Muscle of leg (tissue), 11 donors: ENCODE data around the gene HEPN1. TPM values are rescaled to one million over a fixed set of nuclear protein-coding genes. Genes with fewer than 3 reads are reported as not detected.

Experiments
- DNase-seq: peaks from one replicate; pipeline ENCODE4 v3.0.0; 2013
- H3K27ac ChIP-seq: one replicate; pipeline ENCODE4 v1.5.1; 2013; ENCODE audit warnings: mild to moderate bottlenecking, low read length, control low read depth
- H3K27me3 ChIP-seq: one replicate; pipeline ENCODE4 v1.6.1; 2013; ENCODE audit warnings: low read length; ENCODE audit not compliant: control insufficient read depth, insufficient read depth
- H3K36me3 ChIP-seq: one replicate; pipeline ENCODE4 v1.6.1; 2013; ENCODE audit warnings: low read length; ENCODE audit not compliant: control insufficient read depth, insufficient read depth
- H3K4me1 ChIP-seq: one replicate; pipeline ENCODE4 v1.6.1; 2013; ENCODE audit warnings: low read length; ENCODE audit not compliant: control insufficient read depth, insufficient read depth
- H3K4me3 ChIP-seq: one replicate; pipeline ENCODE4 v1.5.1; 2013; ENCODE audit warnings: low read length, control low read depth
- H3K9me3 ChIP-seq: replicated peaks from 2 replicates; pipeline ENCODE4 v1.6.1; 2013; ENCODE audit warnings: low read depth, low read length; ENCODE audit not compliant: control insufficient read depth
- WGBS: methylation state at CpG from one replicate; pipeline ENCODE4 v1.1.5; 2013; ENCODE audit warnings: missing lambda C conversion rate; ENCODE audit not compliant: insufficient coverage; 5-methylcytosine and 5-hydroxymethylcytosine counted together
- polyA plus RNA-seq, 8 donors: library from polyadenylated mRNA; unstranded; fragments of 120-200 nt; gene quantifications; one replicate each; pipeline versions ENCODE4 v1.2.1 to v1.2.3, GENCODE V29; 2013; ENCODE audit warnings: inconsistent platforms in 1 of 8, low replicate concordance in 1 of 8; ENCODE audit not compliant: insufficient read length in 8 of 8, insufficient read depth in 1 of 8
- total RNA-seq: library from RNA; stranded (reverse); fragments of 120-200 nt; gene quantifications from one replicate; pipeline ENCODE4 v1.2.4, GENCODE V29; 2013

HEPN1 gene
- total and polyA plus RNA-seq, 9 donors: 0.10 to 0.15 (median 0.12) TPM; not detected in 5

- H3K27ac ChIP-seq: no peak overlapping the region
- peaks cover 5% of the 10 kb centered on the region for H3K27me3 ChIP-seq
- no peaks in the 10 kb centered on the region for H3K9me3 ChIP-seq
- DNase-seq: no peak
- H3K4me1 ChIP-seq: no peaks in the 10 kb centered on the region
- no peak overlapping the region for H3K4me3 ChIP-seq
- H3K36me3 ChIP-seq: no peaks in the 10 kb centered on the region
- 69% methylated on average over 5 of the region's 6 CpGs for WGBS
Observed at GRCh38 chr11:124938970-124939369, 19.9 kb downstream of the HEPN1 start.

- H3K36me3 ChIP-seq: no peaks in the 10 kb centered on the region
- DNase-seq: no peak
- H3K9me3 ChIP-seq: no peaks in the 10 kb centered on the region
- H3K27me3 ChIP-seq: no peaks in the 10 kb centered on the region
- WGBS: no CpG with 5 or more reads among the region's 1 CpG
- no peak overlapping the region for H3K27ac ChIP-seq
- no peaks in the 10 kb centered on the region for H3K4me1 ChIP-seq
- no peak overlapping the region for H3K4me3 ChIP-seq
Observed at GRCh38 chr11:124941703-124942102, 22.7 kb downstream of the HEPN1 start.

GRCh38 chr11:124942466-124943253 is 23.6 kb downstream of the HEPN1 start:
- Histone ChIP-seq H3K27me3 (no peaks in the 10 kb centered on the region), H3K4me1 (no peaks in the 10 kb centered on the region), H3K36me3 (no peaks in the 10 kb centered on the region), H3K9me3 (no peaks in the 10 kb centered on the region), H3K27ac (no peak overlapping the region), H3K4me3 (no peak overlapping the region)
- DNase-seq: no peak
- 80% methylated on average over 4 of the region's 6 CpGs for WGBS

- Histone ChIP-seq H3K27me3 (no peaks in the 10 kb centered on the region), H3K36me3 (no peaks in the 10 kb centered on the region), H3K4me3 (no peak overlapping the region), H3K4me1 (no peaks in the 10 kb centered on the region), H3K9me3 (no peaks in the 10 kb centered on the region), H3K27ac (no peak overlapping the region)
- no CpG with 5 or more reads among the region's 5 CpGs for whole genome bisulfite sequencing
- no peak for DNase-seq
Observed at GRCh38 chr11:124943254-124943616, 24.2 kb downstream of the HEPN1 start.

- H3K4me3 ChIP-seq: no peak overlapping the region
- no CpG with 5 or more reads among the region's 1 CpG for WGBS
- H3K36me3 ChIP-seq: no peaks in the 10 kb centered on the region
- no peaks in the 10 kb centered on the region for H3K27me3 ChIP-seq
- no peak for DNase-seq
- no peaks in the 10 kb centered on the region for H3K4me1 ChIP-seq
- H3K9me3 ChIP-seq: no peaks in the 10 kb centered on the region
- no peak overlapping the region for H3K27ac ChIP-seq
Observed at GRCh38 chr11:124943741-124944140, 24.7 kb downstream of the HEPN1 start.

GRCh38 chr11:124944565-124944964 is 25.5 kb downstream of the HEPN1 start:
- no peaks in the 10 kb centered on the region for H3K27me3 ChIP-seq
- DNase-seq: no peak
- no peaks in the 10 kb centered on the region for H3K36me3 ChIP-seq
- H3K27ac ChIP-seq: no peak overlapping the region
- H3K9me3 ChIP-seq: no peaks in the 10 kb centered on the region
- no CpG with 5 or more reads among the region's 3 CpGs for WGBS
- no peaks in the 10 kb centered on the region for H3K4me1 ChIP-seq
- H3K4me3 ChIP-seq: no peak overlapping the region

- no peak for DNase-seq
- WGBS: 100% methylated on average over 1 of the region's 6 CpGs
Observed at GRCh38 chr11:124945826-124946225, 26.8 kb downstream of the HEPN1 start.

GRCh38 chr11:124946735-124947141 is 27.7 kb downstream of the HEPN1 start:
- no CpG with 5 or more reads among the region's 2 CpGs for WGBS
- no peaks in the 10 kb centered on the region for H3K36me3 ChIP-seq
- H3K9me3 ChIP-seq: no peaks in the 10 kb centered on the region
- no peaks in the 10 kb centered on the region for H3K4me1 ChIP-seq
- H3K27me3 ChIP-seq: no peaks in the 10 kb centered on the region
- H3K4me3 ChIP-seq: no peak overlapping the region
- DNase-seq: no peak
- no peak overlapping the region for H3K27ac ChIP-seq

More at GRCh38 chr11:124945826-124946225, 26.8 kb downstream of the HEPN1 start:
- H3K4me3 ChIP-seq: no peak overlapping the region
- H3K27ac ChIP-seq: no peak overlapping the region
- no peaks in the 10 kb centered on the region for H3K9me3 ChIP-seq
- no peaks in the 10 kb centered on the region for H3K4me1 ChIP-seq
- no peaks in the 10 kb centered on the region for H3K27me3 ChIP-seq
- H3K36me3 ChIP-seq: no peaks in the 10 kb centered on the region

GRCh38 chr11:124950601-124951330 is 31.7 kb downstream of the HEPN1 start:
- no peak for DNase-seq
- Histone ChIP-seq H3K4me3 (no peak overlapping the region), H3K36me3 (no peaks in the 10 kb centered on the region), H3K27ac (no peak overlapping the region), H3K27me3 (no peaks in the 10 kb centered on the region), H3K4me1 (peaks cover 10% of the 10 kb centered on the region), H3K9me3 (no peaks in the 10 kb centered on the region)

GRCh38 chr11:124951341-124951740 is 32.3 kb downstream of the HEPN1 start:
- no peaks in the 10 kb centered on the region for H3K36me3 ChIP-seq
- H3K4me3 ChIP-seq: no peak overlapping the region
- H3K4me1 ChIP-seq: peaks cover 10% of the 10 kb centered on the region
- H3K9me3 ChIP-seq: no peaks in the 10 kb centered on the region
- no peak for DNase-seq
- WGBS: no CpG with 5 or more reads among the region's 3 CpGs
- H3K27me3 ChIP-seq: no peaks in the 10 kb centered on the region
- H3K27ac ChIP-seq: no peak overlapping the region
